Iris pigment epithelial cell (primary cell): ENCODE data around the gene DLL1.
A peak's percentile ranks its signal among the peaks of the same experiment; 100 is the strongest.

Source experiments
- DNase-seq: peaks from one replicate; pipeline ENCODE4 v3.0.0-alpha.2; 2011; ENCODE audit warnings: low read depth

DLL1 gene

DNA sequence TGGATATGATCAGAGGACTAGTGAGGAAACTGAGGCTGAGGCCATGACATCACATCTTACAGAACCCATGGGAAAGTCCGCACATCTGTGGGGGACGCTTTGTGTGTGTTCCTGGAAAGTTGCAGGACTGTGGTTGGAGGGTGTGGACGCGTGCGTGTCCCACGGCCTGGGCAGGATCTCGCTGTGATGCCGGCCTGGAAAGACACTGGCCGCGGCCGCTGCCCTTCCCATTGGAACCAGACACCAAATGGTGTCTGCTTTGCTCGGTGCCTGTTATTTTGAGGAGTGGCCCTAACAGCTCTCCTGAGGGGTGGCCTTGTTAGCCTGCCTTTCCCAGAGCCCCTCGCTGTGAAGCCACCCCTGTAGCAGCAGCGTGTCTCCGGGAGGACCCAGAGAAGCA lies 41.1 kb downstream of the DLL1 start:
- DNase-seq: no peak

DNA sequence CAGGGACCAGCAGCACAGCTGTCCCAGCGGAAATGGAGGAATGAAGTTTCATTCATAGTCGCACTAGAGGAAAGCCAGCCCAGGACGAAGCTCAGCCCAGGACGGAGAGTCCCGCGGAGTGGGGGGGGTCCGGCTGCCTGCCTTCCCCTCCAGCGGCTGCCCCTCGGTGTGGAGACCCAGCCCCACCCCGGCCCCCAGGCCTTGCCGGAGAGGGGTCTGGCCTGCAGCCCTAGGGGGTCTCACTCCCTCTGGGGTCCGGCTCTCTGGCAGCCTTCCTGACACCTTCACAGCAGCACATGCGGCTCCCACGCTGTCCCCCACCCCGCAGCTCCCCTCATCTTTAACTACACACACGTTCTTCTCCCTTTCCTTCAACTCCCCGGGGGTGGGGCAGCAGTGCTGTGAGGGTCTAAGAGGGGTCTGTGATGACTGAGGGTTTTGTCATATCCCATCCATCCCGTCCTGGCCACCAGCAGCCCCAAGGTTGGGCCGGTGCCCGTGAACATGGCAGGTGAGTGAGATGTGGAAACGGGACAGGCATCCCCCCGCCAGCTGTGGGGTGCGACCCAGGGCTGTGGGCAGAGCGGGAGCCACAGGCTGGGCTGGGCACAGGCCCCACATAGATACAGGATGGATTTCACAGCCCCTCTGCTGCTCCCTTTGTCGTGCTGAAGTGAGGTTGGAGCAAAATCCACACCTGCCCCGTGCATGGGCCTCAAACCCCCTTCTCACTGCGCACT lies 41.8 kb downstream of the DLL1 start:
- DNase-seq: no peak

- no peak for DNase-seq
Measured at GRCh38 chr6:170248111-170248805, 42.6 kb downstream of the DLL1 start.

DNA sequence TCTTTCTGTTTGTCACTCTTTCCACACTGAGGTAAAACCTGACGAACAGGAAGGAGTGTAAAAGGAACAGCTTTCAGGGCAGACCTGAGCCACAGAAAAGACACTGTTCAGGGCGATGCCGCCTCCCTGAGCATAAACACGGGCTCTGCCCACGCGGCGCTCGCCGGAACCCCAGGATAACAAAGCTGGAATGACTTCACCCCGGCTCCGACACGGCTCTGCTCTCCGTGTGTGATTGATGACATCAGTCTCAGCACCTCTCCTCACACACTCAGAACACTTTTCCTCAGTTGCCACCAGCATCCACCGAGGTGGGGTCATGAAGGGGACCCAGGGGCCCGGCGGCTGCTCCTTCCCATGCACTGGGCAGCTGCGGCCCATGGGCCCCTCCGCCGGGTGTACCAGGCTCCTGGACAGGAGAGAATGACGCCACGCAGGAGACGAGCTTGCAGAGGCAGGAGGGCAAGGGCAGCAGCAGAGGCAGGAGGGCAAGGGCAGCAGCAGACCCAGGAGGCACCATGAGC lies 43.6 kb downstream of the DLL1 start:
- no peak for DNase-seq

GRCh38 chr6:170245475-170245992 lies 45.3 kb downstream of the DLL1 start:
- DNase-seq: no peak

DNA sequence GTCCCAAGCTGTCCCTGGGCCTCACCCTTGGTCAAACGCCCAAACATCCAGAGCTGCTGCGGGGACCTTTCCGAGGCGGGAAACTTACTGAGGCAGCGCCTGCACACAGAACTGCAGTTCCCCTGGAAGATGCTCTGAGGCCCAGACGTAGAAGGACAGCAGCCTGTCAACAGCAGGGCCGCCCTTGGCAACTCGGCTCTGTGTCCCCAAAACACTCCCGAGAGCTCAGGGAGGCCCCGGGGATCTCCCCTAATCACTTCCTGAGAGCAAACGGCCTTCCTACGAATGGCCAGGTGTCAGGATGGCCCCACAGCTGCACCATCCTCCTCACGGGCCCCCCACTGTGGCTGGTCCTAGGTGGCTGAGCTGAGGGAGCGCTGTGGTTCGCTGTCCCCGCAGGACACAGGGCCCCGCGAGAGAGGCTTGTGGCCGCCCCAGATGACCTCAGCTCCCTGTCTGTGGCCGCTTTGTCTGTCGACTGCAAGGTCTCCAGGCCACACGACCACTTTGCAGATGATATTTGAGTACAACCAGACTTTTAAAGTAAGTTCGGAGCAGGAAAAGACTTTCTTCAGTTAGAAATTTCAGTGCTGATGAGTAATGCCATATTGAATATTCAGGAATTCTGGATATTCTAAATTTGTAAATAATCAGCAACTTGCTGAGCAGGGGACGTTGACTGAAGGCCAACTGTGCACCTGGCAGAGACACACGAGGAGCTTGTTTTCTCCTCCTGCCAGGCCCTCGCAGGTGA lies 46.0 kb downstream of the DLL1 start:
- no peak for DNase-seq

GRCh38 chr6:170243791-170244291 lies 47.0 kb downstream of the DLL1 start:
- peak; percentile 18 for DNase-seq

GRCh38 chr6:170243386-170243785 lies 47.5 kb downstream of the DLL1 start:
- DNase-seq: no peak

DNA sequence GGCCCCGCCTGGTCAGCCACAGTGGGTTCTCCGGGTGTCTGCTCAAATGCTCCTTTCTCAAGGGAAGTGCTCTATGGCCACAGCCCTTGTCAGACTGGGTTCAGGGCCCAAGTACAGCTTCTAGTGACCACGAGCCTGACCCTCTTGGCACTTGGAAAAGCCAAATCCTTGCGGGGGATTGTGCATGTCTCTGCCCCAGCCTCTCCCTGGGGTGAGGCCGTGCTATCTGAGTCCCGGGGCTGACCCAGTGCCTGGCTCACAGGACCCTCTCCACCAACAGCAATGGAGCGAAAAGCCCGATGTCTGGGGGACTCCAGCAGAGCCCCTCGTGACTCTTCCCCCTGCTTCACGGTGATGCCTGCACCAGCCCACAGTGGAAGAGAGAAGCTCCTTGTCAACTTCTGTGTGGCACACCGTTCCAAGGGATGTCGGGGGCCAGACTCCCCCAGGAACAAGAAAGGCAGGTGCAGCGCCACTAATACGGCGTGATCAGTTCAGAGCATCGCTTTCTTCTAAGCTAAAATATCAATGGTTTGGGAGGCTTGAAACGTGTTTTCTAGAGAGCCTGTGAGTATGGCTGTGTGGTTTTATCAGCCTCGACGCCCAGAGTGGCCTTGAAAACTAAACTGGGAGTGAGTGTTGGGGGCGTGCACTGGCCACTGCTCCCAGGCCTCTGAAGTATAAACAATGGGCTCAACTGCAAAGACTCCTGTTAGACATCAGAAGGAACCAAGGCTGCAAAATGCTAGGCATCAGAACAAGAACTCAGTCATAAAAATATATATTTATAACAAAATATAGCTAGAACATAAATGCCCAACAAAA lies 51.9 kb downstream of the DLL1 start:
- DNase-seq: no peak

DNA sequence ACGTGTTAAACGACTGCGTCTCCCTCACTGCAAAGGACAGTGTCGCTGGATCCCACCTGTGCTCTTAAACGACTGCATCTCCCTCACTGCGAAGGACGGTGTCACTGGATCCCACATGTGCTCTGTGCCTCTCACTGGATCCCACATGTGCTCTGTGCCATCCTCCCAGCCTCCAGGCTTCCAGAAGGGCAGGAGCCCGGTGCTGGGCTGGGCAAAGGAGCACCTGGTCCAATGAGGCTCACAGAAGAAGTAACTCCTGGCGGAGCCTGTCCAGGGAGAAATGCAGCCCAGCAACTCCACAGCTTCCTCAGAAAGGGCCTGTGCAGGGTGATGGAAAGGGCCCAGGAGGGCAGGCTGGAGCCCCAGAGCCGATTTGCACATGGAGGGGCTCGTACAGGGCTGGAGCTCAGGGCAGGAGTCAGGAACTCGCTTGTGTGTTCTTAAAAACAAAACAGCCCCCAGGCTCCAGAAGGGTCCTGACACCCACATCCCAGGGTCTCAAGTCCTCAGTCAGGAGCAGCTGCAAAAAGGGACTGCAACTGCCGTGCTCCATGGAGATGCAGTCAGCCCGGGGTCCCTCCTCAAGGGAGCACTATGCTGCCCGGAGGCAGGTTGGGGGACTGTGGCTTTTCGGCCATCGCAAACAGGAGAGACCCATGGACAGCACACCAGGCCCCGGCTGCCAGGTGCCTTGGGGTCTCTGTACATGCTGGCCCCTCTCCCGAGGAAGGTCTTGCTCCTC lies 52.7 kb downstream of the DLL1 start:
- DNase-seq: no peak

DNA sequence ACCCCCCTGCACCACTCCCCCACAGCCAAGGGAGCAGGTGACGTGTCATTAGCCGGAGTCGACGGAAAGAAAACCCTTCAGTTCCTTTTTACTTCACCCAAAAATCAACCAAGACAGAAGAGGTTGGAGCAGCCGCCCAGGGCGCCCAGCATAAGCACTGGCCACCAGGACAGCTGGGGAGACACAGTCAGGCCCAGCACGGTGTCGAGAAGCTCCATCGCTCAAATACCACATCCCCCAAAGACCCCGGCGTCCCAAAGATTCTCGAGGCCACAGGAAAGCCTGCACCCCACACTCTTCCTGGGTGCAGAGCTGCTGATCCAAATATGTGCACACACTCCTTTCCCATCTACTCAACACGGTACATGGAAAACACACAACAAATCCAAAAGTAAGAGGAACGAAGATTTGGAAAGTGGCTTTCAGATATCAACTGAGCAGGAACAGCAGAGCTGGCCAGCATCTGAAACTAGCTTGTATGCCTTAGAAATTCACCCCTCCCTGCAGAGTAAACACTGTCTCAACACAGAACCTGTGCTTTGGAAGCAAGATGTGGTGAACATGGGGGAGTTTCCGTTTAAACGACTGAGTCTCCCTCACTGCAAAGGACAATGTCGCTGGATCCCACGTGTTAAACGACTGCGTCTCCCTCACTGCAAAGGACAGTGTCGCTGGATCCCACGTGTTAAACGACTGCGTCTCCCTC lies 54.6 kb downstream of the DLL1 start:
- no peak for DNase-seq

- no peak for DNase-seq
Measured at GRCh38 chr6:170235391-170236125, 55.3 kb downstream of the DLL1 start.

- no peak for DNase-seq
Measured at GRCh38 chr6:170234419-170234818, 56.5 kb downstream of the DLL1 start.

DNA sequence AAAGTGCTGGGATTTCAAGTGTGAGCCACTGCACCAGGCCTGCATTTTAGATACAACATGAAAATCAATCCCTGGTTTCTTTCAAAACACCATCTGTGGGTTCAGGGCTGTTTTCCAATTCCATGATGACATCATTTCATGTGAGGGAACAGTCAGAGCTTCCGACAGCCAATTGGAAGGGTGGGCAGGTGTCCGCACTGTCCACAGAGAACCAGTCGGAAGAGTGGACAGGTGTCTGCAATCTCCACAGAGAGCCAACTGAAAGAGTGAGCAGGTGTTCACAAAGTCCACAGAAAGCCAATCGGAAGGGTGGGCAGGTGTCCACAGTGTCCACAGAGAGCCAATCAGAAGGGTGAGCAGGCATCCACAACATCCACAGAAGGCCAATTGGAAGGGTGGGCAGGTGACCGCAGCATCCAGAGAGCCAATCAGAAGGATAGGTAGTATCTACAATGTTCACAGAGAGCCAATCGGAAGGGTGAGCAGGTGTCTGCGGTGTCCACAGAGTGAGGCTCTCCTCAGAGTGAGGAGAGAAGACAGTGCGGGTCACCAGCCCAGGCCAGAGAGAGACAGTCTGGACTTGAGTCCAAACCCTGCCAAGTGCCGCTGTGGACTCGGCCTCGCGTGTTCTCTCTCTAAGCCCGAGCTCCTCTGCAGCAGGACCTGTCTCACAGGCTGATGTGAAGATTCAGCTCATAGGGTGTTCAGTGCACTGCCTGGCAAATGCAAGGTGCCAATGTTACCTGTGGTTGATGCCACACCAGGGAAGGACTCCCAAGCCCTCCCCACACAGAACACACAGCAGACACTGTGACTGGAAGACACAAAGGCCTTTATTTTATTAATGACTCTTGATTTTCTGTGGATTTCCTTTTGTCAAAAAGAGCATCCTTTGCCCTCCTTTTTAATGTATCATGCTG lies 57.3 kb downstream of the DLL1 start:
- DNase-seq: no peak
